ENCODE measurements around the gene CASP1.

GRCh38 chr11:105052487-105052886, 17.5 kb upstream of the CASP1 start:
- TF ChIP-seq ZNF416 (tag by site-specific recombination; IDR thresholded peaks at IDR 0.05) (no peak), CTCF (tag by site-specific recombination; IDR thresholded peaks at IDR 0.05) (no peak), ZNF76 (tag by site-specific recombination; IDR thresholded peaks at IDR 0.05; ENCODE audit: borderline replicate concordance, low read depth) (no peak), YY2 (tag by site-specific recombination; IDR thresholded peaks at IDR 0.05) (no peak), ZNF629 (tag by site-specific recombination; IDR thresholded peaks at IDR 0.05) (no peak), SP2 (tag by site-specific recombination; IDR thresholded peaks at IDR 0.05) (no peak)

Measured in HEK293 (cell line).